Measurements from ENCODE around the gene MT1F. TPM values are rescaled to one million over a fixed set of nuclear protein-coding genes. Genes with fewer than 3 reads are reported as not detected.

MT1F gene
- polyA plus RNA-seq, 3 donors = 10.2 to 21.9 (median 13.6) TPM

GRCh38 chr16:56695246-56695645 lies 37.5 kb downstream of the MT1F start:
- Histone ChIP-seq H3K4me1 (ENCODE audit: control insufficient read depth in 1 of 2, insufficient read depth in 2 of 2, low read length in 2 of 2) (no peaks in the 10 kb centered on the region), H3K4me3 (replicated peaks in 1 of 3; ENCODE audit: low read depth in 2 of 3, low read length in 3 of 3) (no peak overlapping the region), H3K36me3 (replicated peaks in 1 of 2; ENCODE audit: control insufficient read depth in 1 of 2, insufficient read depth in 2 of 2, low read length in 2 of 2) (no peaks in the 10 kb centered on the region), H4K20me1 (ENCODE audit: insufficient read depth, low read length) (no peaks in the 10 kb centered on the region), H3K9me3 (replicated peaks in 1 of 2; ENCODE audit: control insufficient read depth in 1 of 2, insufficient read depth in 1 of 2, low read length in 2 of 2) (peaks cover 0 to 10% of the 10 kb centered on the region in 2 donors), H3K4me2 (replicated peaks; ENCODE audit: extremely low read depth, low read length, poor library complexity, severe bottlenecking) (no peak overlapping the region), H3K27ac (ENCODE audit: low read depth in 1 of 2, low read length in 2 of 2) (no peak overlapping the region), H3K27me3 (ENCODE audit: control insufficient read depth in 2 of 2, insufficient read depth in 2 of 2, low read length in 2 of 2) (no peaks in the 10 kb centered on the region), H3K9ac (ENCODE audit: insufficient read depth, low read length, poor library complexity, severe bottlenecking) (no peak overlapping the region), H2AFZ (ENCODE audit: insufficient read depth, low read depth, low read length, poor library complexity, severe bottlenecking) (no peak overlapping the region), H3K79me2 (ENCODE audit: insufficient read depth, low read length) (no peaks in the 10 kb centered on the region)
- peaks cover 3% of the 10 kb centered on the region for H3K4me1 Mint-ChIP-seq
- H3K9me3 Mint-ChIP-seq = peaks cover 3 to 20% (median 10%) of the 10 kb centered on the region in 7 donors
- peaks cover 4 to 15% (median 7%) of the 10 kb centered on the region in 3 donors for H3K27me3 Mint-ChIP-seq (ENCODE audit: low read depth in 3 of 3)
- no peak overlapping the region for H3K4me3 Mint-ChIP-seq
- no peak overlapping the region for H3K27ac Mint-ChIP-seq
- no CpG with 5 or more reads among the region's 1 CpG for WGBS (ENCODE audit: insufficient coverage)
- H3K36me3 Mint-ChIP-seq = no peaks in the 10 kb centered on the region
- TF ChIP-seq CTCF (IDR thresholded peaks at IDR 0.05) = no peak
- no peak for DNase-seq
- intact Hi-C loops (cut with micrococcal nuclease) = no loop called here

GRCh38 chr16:56697456-56698155 lies 39.8 kb downstream of the MT1F start:
- Histone ChIP-seq H3K27me3 (ENCODE audit: control insufficient read depth in 2 of 2, insufficient read depth in 2 of 2, low read length in 2 of 2) (no peaks in the 10 kb centered on the region), H3K9ac (ENCODE audit: insufficient read depth, low read length, poor library complexity, severe bottlenecking) (no peak overlapping the region), H3K36me3 (replicated peaks in 1 of 2; ENCODE audit: control insufficient read depth in 1 of 2, insufficient read depth in 2 of 2, low read length in 2 of 2) (no peaks in the 10 kb centered on the region), H3K79me2 (ENCODE audit: insufficient read depth, low read length) (no peaks in the 10 kb centered on the region), H3K27ac (ENCODE audit: low read depth in 1 of 2, low read length in 2 of 2) (no peak overlapping the region), H3K4me2 (replicated peaks; ENCODE audit: extremely low read depth, low read length, poor library complexity, severe bottlenecking) (no peak overlapping the region), H2AFZ (ENCODE audit: insufficient read depth, low read depth, low read length, poor library complexity, severe bottlenecking) (no peak overlapping the region), H4K20me1 (ENCODE audit: insufficient read depth, low read length) (no peaks in the 10 kb centered on the region), H3K4me1 (ENCODE audit: control insufficient read depth in 1 of 2, insufficient read depth in 2 of 2, low read length in 2 of 2) (no peaks in the 10 kb centered on the region), H3K4me3 (replicated peaks in 1 of 3; ENCODE audit: low read depth in 2 of 3, low read length in 3 of 3) (no peak overlapping the region), H3K9me3 (replicated peaks in 1 of 2; ENCODE audit: control insufficient read depth in 1 of 2, insufficient read depth in 1 of 2, low read length in 2 of 2) (peaks cover 0 to 10% of the 10 kb centered on the region in 2 donors)
- no peak overlapping the region for H3K27ac Mint-ChIP-seq
- peaks cover 12% of the 10 kb centered on the region for H3K4me1 Mint-ChIP-seq
- no peak for TF ChIP-seq CTCF (IDR thresholded peaks at IDR 0.05)
- peaks cover 3 to 16% (median 10%) of the 10 kb centered on the region in 7 donors for H3K9me3 Mint-ChIP-seq
- intact Hi-C loops (cut with micrococcal nuclease) = no loop called here
- DNase-seq = no peak
- 95% methylated on average over 3 of the region's 5 CpGs for WGBS (ENCODE audit: insufficient coverage)
- no peak overlapping the region for H3K4me3 Mint-ChIP-seq
- H3K27me3 Mint-ChIP-seq (ENCODE audit: low read depth in 3 of 3) = peaks cover 3 to 9% (median 7%) of the 10 kb centered on the region in 3 donors
- H3K36me3 Mint-ChIP-seq = no peaks in the 10 kb centered on the region

Measured in CD14-positive monocyte (primary cell).